ENCODE results near the gene IST1.

Gene IST1

DNA sequence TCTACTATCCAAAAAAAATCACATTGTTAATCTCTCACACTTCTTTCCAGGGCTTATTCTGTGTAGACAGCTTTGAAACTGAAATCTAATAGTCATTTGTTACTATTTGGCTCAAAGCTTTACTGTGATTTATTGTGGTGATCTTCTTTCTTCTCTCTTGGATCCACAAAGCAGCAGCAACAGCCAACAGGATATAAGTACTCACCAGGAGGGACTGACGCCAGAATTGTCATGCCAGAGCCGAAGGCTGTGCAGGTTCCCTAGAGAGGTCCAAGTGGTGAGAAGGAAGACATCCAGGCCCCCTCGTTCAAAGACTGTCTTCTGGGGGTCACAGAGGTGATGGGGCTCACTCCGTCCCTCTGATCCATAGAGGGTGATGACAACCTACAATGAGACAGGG is 71.6 kb downstream of the IST1 start:
- no peak for DNase-seq

DNA sequence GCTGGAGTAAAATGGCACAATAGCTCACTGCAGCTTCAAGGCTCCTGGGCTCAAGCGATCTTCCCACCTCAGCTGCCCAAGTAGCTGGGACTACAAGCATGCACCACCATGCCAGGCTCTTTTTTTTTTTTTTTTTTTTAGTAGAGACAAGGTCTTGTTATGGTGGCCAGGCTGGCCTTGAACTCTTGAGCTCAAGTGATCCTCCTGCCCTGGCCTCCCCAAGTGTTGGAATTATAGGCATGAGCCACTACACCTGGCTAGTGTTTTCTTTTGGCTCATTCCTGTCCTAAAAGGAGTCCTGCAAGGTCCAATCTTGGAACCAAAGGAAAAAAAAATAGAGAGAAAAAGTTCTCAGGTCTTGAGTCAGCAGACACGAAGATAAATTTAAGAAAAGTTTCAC is 74.0 kb downstream of the IST1 start:
- no peak for DNase-seq

DNA sequence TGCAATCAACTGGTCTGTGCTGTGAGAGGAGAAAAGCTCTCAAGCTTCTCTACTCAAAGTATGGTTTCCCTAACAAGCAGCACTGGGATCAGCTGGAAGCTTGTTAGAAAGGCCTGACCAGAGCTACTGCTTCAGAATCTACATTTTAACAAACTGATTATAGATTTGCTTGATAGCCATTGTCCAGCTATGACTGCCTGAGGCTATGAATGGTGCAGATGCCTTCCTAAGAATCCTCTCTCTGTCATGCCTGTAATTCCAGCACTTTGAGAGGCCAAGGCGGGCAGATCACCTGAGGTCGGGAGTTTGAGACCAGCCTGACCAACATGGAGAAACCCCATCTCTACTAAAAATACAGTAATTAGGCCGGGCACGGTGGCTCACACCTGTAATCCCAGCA is 76.2 kb downstream of the IST1 start:
- DNase-seq = no peak

DNA sequence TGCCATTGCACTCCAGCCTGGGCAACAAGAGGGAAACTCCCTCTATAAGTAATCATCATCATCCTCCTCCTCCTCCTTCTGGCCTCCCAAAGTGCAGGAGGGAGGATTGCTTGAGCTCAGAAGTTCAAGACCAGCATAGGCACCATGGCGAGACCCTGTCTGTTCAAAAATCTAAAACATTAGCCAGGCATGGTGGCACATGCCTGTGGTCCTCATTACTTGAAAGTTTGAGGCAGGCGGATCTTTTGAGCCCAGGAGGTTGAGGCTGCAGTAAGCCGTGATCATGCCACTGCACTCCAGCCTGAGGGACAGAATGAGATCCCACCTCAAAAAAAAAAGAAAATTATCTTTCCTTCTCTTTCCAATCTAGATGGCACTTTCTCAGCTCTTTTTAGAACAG is 77.0 kb downstream of the IST1 start:
- no peak for DNase-seq

DNA sequence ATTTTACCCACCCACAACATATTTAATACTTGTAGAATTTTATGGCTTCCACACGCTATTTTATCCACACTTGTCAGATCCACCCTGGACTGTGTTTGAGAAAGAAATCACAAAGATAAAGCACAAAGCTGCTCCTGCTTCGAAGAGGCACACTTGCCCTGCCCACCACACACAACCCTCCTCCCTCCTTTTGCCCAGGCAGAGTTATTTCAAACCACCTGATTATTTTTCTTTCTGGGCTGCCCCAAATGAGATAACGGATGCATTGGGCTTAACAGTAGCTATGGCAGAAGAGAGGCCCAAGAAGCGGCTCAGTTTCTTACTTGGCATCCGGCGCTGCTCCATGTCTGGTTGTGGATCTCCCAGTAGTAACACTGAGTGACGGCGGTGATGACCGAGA is 77.7 kb downstream of the IST1 start:
- DNase-seq = no peak

DNA sequence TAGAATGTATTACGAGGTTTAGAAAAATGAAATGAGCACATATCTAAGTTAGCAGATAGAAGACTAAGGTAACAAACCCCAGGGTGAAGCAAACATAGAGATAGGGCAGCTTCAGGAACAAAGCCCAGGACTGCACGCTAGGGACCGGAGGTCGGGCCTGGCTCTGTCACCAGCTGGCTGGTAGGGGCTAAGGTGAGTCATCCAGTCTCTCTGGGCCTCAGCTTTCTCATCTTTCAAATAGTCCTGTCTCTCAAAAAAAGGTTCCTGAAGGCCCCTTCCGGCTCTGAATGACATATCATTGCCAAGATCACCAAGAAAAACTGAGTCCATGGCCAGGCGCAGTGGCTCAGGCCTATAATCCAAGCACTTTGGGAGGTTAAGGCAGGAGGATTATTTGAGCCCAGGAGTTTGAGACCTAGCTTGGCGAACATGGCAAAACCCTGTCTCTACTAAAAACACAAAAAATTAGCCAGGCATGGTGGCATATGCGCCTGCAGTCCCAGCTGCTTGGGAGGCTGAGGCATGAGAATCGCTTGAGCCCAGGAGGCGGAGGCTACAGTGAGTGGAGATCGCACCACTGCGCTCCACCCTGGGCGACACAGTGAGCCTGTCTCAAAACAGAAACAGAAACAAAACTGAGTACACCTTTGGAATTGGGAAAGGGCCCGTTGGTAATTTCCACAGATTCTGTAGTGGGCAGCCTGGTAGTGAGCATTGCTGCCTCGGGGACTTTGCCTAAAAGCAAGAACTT is 78.9 kb downstream of the IST1 start:
- DNase-seq = no peak
